ENCODE measurements around the gene FBLIM1. TPM values are rescaled to one million over a fixed set of nuclear protein-coding genes. Genes with fewer than 3 reads are reported as not detected.

Gene FBLIM1
- total and polyA plus RNA-seq, 2 experiments from 2014 or later, result 117 to 120 TPM

DNA sequence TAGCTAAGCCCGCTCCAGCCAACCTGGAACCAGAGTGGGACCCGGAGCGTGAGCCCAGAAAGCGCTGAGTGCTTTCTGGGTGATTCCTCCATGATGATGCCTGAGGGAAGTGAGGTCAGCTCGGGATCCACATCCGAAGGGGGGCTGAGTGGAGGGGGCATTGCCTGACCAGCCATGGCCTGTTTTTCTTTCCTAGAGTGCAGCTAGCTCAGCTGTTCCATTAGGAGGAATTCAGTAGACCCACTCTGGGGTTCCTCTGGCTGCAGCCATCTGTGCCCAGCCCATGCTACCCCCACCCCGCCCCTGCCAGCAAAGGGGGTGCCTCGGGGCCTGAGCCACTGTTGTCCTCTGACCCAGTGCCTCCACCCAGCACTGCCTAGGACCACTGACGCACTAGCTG is 32.1 kb upstream of the FBLIM1 start:
- H3K36me3 ChIP-seq (replicated peaks; ENCODE audit: insufficient read depth, low read depth), result no peaks in the 10 kb centered on the region

DNA sequence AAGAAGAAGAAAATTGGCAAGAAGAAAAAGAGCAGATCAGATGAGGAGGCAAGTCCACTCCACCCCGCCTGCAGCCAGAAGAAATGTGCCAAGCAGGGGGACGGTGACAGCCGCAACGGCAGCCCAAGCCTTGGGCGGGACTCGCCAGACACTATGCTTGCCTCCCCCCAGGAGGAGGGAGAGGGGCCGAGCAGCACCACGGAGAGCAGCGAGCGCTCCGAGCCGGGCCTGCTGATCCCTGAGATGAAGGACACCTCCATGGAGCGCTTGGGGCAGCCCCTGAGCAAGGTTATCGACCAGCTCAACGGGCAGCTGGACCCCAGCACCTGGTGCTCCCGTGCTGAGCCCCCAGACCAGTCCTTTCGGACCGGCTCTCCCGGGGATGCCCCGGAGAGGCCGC is 31.6 kb upstream of the FBLIM1 start:
- H3K27me3 ChIP-seq, result no peaks in the 10 kb centered on the region
- no peaks in the 10 kb centered on the region for H3K4me1 ChIP-seq (ENCODE audit: insufficient read depth)
- DNase-seq (ENCODE audit: low spot score), result no peak
- H3K36me3 ChIP-seq (replicated peaks; ENCODE audit: insufficient read depth, low read depth), result no peaks in the 10 kb centered on the region
- H2AFZ ChIP-seq, result no peak overlapping the region
- no peaks in the 10 kb centered on the region for H3K9me2 ChIP-seq (replicated peaks; ENCODE audit: insufficient read depth)
- TF ChIP-seq EZH2phosphoT487 (IDR thresholded peaks at IDR 0.05; ENCODE audit: low read depth, severe bottlenecking, unreplicated experiment) (no peak), EZH2 (IDR thresholded peaks at IDR 0.05; ENCODE audit: borderline replicate concordance) (no peak)
- TF ChIP-seq, protein P1, sequence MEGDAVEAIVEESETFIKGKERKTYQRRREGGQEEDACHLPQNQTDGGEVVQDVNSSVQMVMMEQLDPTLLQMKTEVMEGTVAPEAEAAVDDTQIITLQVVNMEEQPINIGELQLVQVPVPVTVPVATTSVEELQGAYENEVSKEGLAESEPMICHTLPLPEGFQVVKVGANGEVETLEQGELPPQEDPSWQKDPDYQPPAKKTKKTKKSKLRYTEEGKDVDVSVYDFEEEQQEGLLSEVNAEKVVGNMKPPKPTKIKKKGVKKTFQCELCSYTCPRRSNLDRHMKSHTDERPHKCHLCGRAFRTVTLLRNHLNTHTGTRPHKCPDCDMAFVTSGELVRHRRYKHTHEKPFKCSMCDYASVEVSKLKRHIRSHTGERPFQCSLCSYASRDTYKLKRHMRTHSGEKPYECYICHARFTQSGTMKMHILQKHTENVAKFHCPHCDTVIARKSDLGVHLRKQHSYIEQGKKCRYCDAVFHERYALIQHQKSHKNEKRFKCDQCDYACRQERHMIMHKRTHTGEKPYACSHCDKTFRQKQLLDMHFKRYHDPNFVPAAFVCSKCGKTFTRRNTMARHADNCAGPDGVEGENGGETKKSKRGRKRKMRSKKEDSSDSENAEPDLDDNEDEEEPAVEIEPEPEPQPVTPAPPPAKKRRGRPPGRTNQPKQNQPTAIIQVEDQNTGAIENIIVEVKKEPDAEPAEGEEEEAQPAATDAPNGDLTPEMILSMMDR (IDR thresholded peaks at IDR 0.05; ENCODE audit: poor library complexity), result no peak
- WGBS (ENCODE audit: low lambda C conversion rate, missing lambda C conversion rate), result 97% methylated on average over 19 of the region's 21 CpGs
- H3K79me2 ChIP-seq, result no peaks in the 10 kb centered on the region
- H3K4me3 ChIP-seq, result no peak overlapping the region
- no peak overlapping the region for H3K27ac ChIP-seq
- no peaks in the 10 kb centered on the region for H3K9me3 ChIP-seq (ENCODE audit: low read depth)
- no peak overlapping the region for H3K4me2 ChIP-seq
- no peaks in the 10 kb centered on the region for H4K20me1 ChIP-seq (ENCODE audit: insufficient read depth, poor library complexity, severe bottlenecking)

More for the DNA sequence above, 32.1 kb upstream of the FBLIM1 start:
- Histone ChIP-seq H3K9me2 (replicated peaks; ENCODE audit: insufficient read depth) (no peaks in the 10 kb centered on the region), H3K27ac (no peak overlapping the region), H3K4me2 (no peak overlapping the region), H2AFZ (no peak overlapping the region), H3K27me3 (no peaks in the 10 kb centered on the region), H4K20me1 (ENCODE audit: insufficient read depth, poor library complexity, severe bottlenecking) (no peaks in the 10 kb centered on the region), H3K79me2 (no peaks in the 10 kb centered on the region), H3K4me3 (no peak overlapping the region), H3K9me3 (ENCODE audit: low read depth) (no peaks in the 10 kb centered on the region), H3K4me1 (ENCODE audit: insufficient read depth) (no peaks in the 10 kb centered on the region)
- TF ChIP-seq EZH2 (IDR thresholded peaks at IDR 0.05; ENCODE audit: borderline replicate concordance) (no peak), EZH2phosphoT487 (IDR thresholded peaks at IDR 0.05; ENCODE audit: low read depth, severe bottlenecking, unreplicated experiment) (no peak)
- TF ChIP-seq, protein P1 (IDR thresholded peaks at IDR 0.05; ENCODE audit: poor library complexity), result no peak
- WGBS (ENCODE audit: low lambda C conversion rate, missing lambda C conversion rate), result 92% methylated on average over 9 of the region's 9 CpGs
- no peak for DNase-seq (ENCODE audit: low spot score)

DNA sequence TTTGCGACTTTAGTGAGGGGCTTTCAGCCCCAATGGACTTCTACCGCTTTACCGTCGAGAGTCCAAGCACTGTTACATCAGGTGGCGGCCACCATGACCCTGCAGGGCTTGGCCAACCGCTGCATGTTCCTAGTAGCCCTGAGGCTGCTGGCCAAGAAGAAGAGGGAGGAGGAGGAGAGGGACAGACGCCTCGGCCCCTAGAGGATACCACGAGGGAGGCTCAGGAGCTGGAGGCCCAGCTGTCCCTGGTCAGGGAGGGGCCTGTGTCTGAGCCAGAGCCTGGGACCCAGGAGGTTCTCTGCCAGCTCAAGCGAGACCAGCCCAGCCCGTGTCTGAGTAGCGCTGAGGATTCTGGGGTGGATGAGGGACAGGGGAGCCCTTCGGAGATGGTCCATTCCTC is 31.2 kb upstream of the FBLIM1 start:
- H3K36me3 ChIP-seq (replicated peaks; ENCODE audit: insufficient read depth, low read depth), result no peaks in the 10 kb centered on the region
- WGBS (ENCODE audit: low lambda C conversion rate, missing lambda C conversion rate), result 96% methylated on average over 13 of the region's 13 CpGs

More for the DNA sequence above, 31.2 kb upstream of the FBLIM1 start:
- Histone ChIP-seq H3K9me2 (replicated peaks; ENCODE audit: insufficient read depth) (no peaks in the 10 kb centered on the region), H3K4me2 (no peak overlapping the region), H3K4me3 (no peak overlapping the region), H3K27me3 (no peaks in the 10 kb centered on the region), H2AFZ (no peak overlapping the region), H4K20me1 (ENCODE audit: insufficient read depth, poor library complexity, severe bottlenecking) (no peaks in the 10 kb centered on the region), H3K9me3 (ENCODE audit: low read depth) (no peaks in the 10 kb centered on the region), H3K79me2 (no peaks in the 10 kb centered on the region), H3K27ac (no peak overlapping the region), H3K4me1 (ENCODE audit: insufficient read depth) (no peaks in the 10 kb centered on the region)
- DNase-seq (ENCODE audit: low spot score), result no peak
- TF ChIP-seq EZH2phosphoT487 (IDR thresholded peaks at IDR 0.05; ENCODE audit: low read depth, severe bottlenecking, unreplicated experiment) (no peak), EZH2 (IDR thresholded peaks at IDR 0.05; ENCODE audit: borderline replicate concordance) (no peak)
- TF ChIP-seq, protein P1 (IDR thresholded peaks at IDR 0.05; ENCODE audit: poor library complexity), result no peak
